Measurements from ENCODE around the gene PEAK3. TPM values are rescaled to one million over a fixed set of nuclear protein-coding genes. Genes with fewer than 3 reads are reported as not detected.
A peak's percentile ranks its signal among the peaks of the same experiment; 100 is the strongest.

The PEAK3 gene
- total and polyA plus RNA-seq, 9 of the 15 experiments (the other 6 are each of a cell fraction or from before 2014, with no cell fraction given), result 0.07 to 0.40 TPM; not detected in 7

DNA sequence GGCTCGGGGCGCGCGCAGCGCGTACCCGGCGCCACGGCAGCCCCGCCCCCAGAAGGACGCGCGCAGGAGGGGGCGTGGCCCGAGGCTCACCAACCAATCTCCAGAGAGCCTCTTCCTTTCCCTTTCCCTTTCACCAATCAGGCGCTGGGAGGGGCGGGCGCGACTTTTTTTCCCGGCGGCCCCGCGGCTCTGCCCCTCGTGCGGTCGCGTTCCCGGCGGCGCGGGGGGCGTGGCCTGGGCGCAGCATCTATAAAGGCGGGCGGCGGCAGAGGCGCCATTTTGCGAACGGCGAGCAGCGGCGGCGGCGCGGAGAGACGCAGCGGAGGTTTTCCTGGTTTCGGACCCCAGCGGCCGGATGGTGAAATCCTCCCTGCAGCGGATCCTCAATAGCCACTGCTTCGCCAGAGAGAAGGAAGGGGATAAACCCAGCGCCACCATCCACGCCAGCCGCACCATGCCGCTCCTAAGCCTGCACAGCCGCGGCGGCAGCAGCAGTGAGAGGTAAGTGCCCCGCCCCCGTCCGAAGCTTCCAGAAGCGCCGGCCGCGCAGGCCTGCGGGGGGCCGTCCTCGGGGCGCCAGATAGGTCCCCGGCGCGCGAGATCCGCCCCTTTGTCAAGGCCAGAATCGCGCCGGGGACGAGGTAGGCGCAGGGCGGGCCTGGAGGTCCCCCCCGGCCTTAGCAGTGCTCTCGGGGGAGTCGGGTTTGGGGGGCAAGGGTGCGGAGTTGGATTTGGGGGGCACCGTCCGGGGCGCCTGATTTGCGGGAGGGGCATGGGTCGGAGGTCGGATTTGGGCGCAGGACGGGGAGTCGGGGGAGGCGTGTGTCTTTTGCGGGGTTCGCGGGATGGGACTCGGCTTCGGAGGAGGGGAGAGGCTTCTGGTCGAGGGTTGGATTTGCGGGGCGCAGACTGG, 12.5 kb downstream of the PEAK3 start (continued):
- TF ChIP-seq SMAD2 (IDR thresholded peaks at IDR 0.05; ENCODE audit: low read depth, low read length) (no peak), ZNF444 (CRISPR knock-in tag; IDR thresholded peaks at IDR 0.05) (no peak), ZNF699 (CRISPR knock-in tag; IDR thresholded peaks at IDR 0.05; ENCODE audit: insufficient replicate concordance) (no peak), ZNF212 (CRISPR knock-in tag; IDR thresholded peaks at IDR 0.05) (no peak), MEIS2 (IDR thresholded peaks at IDR 0.05; ENCODE audit: partially characterized antibody) (no peak), TCFL5 (CRISPR knock-in tag; conservative IDR thresholded peaks at IDR 0.05) (no peak), SRF (CRISPR knock-in tag; IDR thresholded peaks at IDR 0.05) (peak in 1 of 2 experiments; percentile 13; a peak in 1 of 4 replicates), GATA2 (CRISPR knock-in tag; IDR thresholded peaks at IDR 0.05) (no peak), SMARCC2 (IDR thresholded peaks at IDR 0.05; ENCODE audit: low read depth) (no peak), ERF (CRISPR knock-in tag; IDR thresholded peaks at IDR 0.05) (no peak), ZNF696 (CRISPR knock-in tag; conservative IDR thresholded peaks at IDR 0.05) (no peak), CCAR2 (IDR thresholded peaks at IDR 0.05; ENCODE audit: low read depth, low read length) (no peak), HNRNPLL (IDR thresholded peaks at IDR 0.05; ENCODE audit: low read depth, low read length, poor library complexity, severe bottlenecking) (peak; percentile 83), IRF2 (CRISPR knock-in tag; IDR thresholded peaks at IDR 0.05) (no peak), PHB2 (IDR thresholded peaks at IDR 0.05; ENCODE audit: low read depth) (no peak), RBM25 (IDR thresholded peaks at IDR 0.05; ENCODE audit: low read depth, low read length, severe bottlenecking) (peak; percentile 99), GATAD2A (IDR thresholded peaks at IDR 0.05) (no peak), ZNF165 (CRISPR knock-in tag; IDR thresholded peaks at IDR 0.05; ENCODE audit: borderline replicate concordance) (no peak)
- TF ChIP-seq, protein P1, sequence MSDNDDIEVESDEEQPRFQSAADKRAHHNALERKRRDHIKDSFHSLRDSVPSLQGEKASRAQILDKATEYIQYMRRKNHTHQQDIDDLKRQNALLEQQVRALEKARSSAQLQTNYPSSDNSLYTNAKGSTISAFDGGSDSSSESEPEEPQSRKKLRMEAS (CRISPR knock-in tag; IDR thresholded peaks at IDR 0.05), result peak; percentile 87
- TF ChIP-seq, protein P2, sequence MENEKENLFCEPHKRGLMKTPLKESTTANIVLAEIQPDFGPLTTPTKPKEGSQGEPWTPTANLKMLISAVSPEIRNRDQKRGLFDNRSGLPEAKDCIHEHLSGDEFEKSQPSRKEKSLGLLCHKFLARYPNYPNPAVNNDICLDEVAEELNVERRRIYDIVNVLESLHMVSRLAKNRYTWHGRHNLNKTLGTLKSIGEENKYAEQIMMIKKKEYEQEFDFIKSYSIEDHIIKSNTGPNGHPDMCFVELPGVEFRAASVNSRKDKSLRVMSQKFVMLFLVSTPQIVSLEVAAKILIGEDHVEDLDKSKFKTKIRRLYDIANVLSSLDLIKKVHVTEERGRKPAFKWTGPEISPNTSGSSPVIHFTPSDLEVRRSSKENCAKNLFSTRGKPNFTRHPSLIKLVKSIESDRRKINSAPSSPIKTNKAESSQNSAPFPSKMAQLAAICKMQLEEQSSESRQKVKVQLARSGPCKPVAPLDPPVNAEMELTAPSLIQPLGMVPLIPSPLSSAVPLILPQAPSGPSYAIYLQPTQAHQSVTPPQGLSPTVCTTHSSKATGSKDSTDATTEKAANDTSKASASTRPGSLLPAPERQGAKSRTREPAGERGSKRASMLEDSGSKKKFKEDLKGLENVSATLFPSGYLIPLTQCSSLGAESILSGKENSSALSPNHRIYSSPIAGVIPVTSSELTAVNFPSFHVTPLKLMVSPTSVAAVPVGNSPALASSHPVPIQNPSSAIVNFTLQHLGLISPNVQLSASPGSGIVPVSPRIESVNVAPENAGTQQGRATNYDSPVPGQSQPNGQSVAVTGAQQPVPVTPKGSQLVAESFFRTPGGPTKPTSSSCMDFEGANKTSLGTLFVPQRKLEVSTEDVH (IDR thresholded peaks at IDR 0.05; ENCODE audit: low read depth, partially characterized antibody), result peak; percentile 63
- TF ChIP-seq, protein P3, sequence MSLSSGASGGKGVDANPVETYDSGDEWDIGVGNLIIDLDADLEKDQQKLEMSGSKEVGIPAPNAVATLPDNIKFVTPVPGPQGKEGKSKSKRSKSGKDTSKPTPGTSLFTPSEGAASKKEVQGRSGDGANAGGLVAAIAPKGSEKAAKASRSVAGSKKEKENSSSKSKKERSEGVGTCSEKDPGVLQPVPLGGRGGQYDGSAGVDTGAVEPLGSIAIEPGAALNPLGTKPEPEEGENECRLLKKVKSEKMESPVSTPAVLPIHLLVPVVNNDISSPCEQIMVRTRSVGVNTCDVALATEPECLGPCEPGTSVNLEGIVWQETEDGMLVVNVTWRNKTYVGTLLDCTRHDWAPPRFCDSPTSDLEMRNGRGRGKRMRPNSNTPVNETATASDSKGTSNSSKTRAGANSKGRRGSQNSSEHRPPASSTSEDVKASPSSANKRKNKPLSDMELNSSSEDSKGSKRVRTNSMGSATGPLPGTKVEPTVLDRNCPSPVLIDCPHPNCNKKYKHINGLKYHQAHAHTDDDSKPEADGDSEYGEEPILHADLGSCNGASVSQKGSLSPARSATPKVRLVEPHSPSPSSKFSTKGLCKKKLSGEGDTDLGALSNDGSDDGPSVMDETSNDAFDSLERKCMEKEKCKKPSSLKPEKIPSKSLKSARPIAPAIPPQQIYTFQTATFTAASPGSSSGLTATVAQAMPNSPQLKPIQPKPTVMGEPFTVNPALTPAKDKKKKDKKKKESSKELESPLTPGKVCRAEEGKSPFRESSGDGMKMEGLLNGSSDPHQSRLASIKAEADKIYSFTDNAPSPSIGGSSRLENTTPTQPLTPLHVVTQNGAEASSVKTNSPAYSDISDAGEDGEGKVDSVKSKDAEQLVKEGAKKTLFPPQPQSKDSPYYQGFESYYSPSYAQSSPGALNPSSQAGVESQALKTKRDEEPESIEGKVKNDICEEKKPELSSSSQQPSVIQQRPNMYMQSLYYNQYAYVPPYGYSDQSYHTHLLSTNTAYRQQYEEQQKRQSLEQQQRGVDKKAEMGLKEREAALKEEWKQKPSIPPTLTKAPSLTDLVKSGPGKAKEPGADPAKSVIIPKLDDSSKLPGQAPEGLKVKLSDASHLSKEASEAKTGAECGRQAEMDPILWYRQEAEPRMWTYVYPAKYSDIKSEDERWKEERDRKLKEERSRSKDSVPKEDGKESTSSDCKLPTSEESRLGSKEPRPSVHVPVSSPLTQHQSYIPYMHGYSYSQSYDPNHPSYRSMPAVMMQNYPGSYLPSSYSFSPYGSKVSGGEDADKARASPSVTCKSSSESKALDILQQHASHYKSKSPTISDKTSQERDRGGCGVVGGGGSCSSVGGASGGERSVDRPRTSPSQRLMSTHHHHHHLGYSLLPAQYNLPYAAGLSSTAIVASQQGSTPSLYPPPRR (CRISPR knock-in tag; IDR thresholded peaks at IDR 0.05; ENCODE audit: borderline replicate concordance), result no peak; the same call in 1 of the 2 replicates
